HepG2 (cell line): ENCODE results near the gene TKFC. TPM values are rescaled to one million over a fixed set of nuclear protein-coding genes. Genes with fewer than 3 reads are reported as not detected.

Experiments
- ATAC-seq: fragments of 200-7000 bp; cut with Tn5 transposase; 3 replicates; pipeline ENCODE4 v1.9.1; 2020; ENCODE audit warnings: mild to moderate bottlenecking, moderate library complexity
- BruUV-seq: library from RNA; stranded (reverse); fragments of 400-500 nt; replicated peaks from 2 replicates; lab custom pipeline; 2021; lab: Mats Ljungman, UMichigan
- CTCF ChIA-PET: fragments of 300-600 bp; formaldehyde crosslinking; extraction: SDS; loops from one replicate; lab custom pipeline; 2021; ENCODE audit warnings: low total read pairs, inconsistent platforms, low intra/inter-chr PET ratio; lab: Yijun Ruan, JAX
- POLR2A ChIA-PET: fragments of 350-600 bp; sonication (Branson Sonifier 250); formaldehyde crosslinking; loops from one replicate; lab custom pipeline; 2020; ENCODE audit warnings: antibody characterized with exemption, inconsistent platforms; lab: Yijun Ruan, JAX
- DNase-seq: peaks from one replicate; pipeline ENCODE4 v3.0.0-alpha.2; 2015; ENCODE audit warnings: low spot score
- FAIRE-seq: peaks from 3 replicates; lab custom pipeline; 2011; peaks lifted over from hg19 to GRCh38; lab: Jason Lieb, UNC
- H2AFZ ChIP-seq: one replicate; pipeline ENCODE4 v1.6.1; 2011; ENCODE audit warnings: low read length, inconsistent platforms
- H3K27ac ChIP-seq: fragments of 300-600 bp; 3 replicates; pipeline ENCODE4 v1.8.0; 2011; ENCODE audit warnings: mixed run types, mild to moderate bottlenecking, mixed read lengths, low read length, inconsistent platforms; ENCODE audit not compliant: insufficient read depth; ENCODE audit errors: extremely low read length
- H3K27me3 ChIP-seq, 2 experiments: fragments of 200-600 bp in 1 of 2; 2 replicates in 1 of 2; 3 replicates in 1 of 2; pipeline versions ENCODE4 v1.6.0 to v1.8.0; 2011; ENCODE audit warnings: low read length in 2 of 2, mild to moderate bottlenecking in 2 of 2, moderate library complexity in 2 of 2, inconsistent platforms in 1 of 2; ENCODE audit not compliant: insufficient read depth in 2 of 2, control insufficient read depth in 1 of 2
- H3K36me3 ChIP-seq, 2 experiments: fragments of 200-600 bp in 1 of 2; replicated peaks in 1 of 2; 2 replicates in 1 of 2; 3 replicates in 1 of 2; pipeline versions ENCODE4 v1.5.1 to v1.8.0; 2011; ENCODE audit warnings: low read length in 2 of 2, inconsistent platforms in 1 of 2; ENCODE audit not compliant: insufficient read depth in 2 of 2, control insufficient read depth in 1 of 2
- H3K4me1 ChIP-seq: 2 replicates; pipeline ENCODE4 v1.5.1; 2012; ENCODE audit warnings: low read length, inconsistent platforms; ENCODE audit not compliant: insufficient read depth
- H3K4me2 ChIP-seq: 2 replicates; pipeline ENCODE4 v1.6.0; 2011; ENCODE audit warnings: low read depth, low read length, inconsistent platforms
- H3K4me3 ChIP-seq, 3 experiments: fragments of 200-600 bp in 1 of 3; sonication (generic), shearing (Covaris generic) in 1 of 3; replicated peaks in 1 of 3; 2 replicates each; pipeline ENCODE4 v1.5.1; 2011 to 2016; ENCODE audit warnings: low read length in 3 of 3, inconsistent platforms in 2 of 3, low read depth in 2 of 3, mild to moderate bottlenecking in 2 of 3, control low read depth in 1 of 3, mixed read lengths in 1 of 3; ENCODE audit not compliant: insufficient read depth in 1 of 3
- H3K79me2 ChIP-seq: one replicate; pipeline ENCODE4 v1.6.1; 2011; ENCODE audit warnings: low read length, inconsistent platforms; ENCODE audit not compliant: insufficient read depth
- H3K9ac ChIP-seq: 2 replicates; pipeline ENCODE4 v1.6.0; 2011; ENCODE audit warnings: mild to moderate bottlenecking, low read depth, low read length, inconsistent platforms; ENCODE audit not compliant: insufficient read depth
- H3K9me3 ChIP-seq: 2 replicates; pipeline ENCODE4 v1.5.1; 2012; ENCODE audit warnings: mild to moderate bottlenecking, low read length
- H4K20me1 ChIP-seq: 2 replicates; pipeline ENCODE4 v1.6.0; 2011; ENCODE audit warnings: inconsistent platforms, mild to moderate bottlenecking, low read length, moderate library complexity; ENCODE audit not compliant: insufficient read depth
- ELK4 ChIP-seq: sonication (generic); formaldehyde crosslinking; IDR thresholded peaks from 2 replicates; pipeline ENCODE4 v1.9.0; 2021; ENCODE audit warnings: missing genetic modification reagents, borderline replicate concordance
- IRF9 ChIP-seq: sonication (generic); formaldehyde crosslinking; IDR thresholded peaks from 2 replicates; pipeline ENCODE4 v1.8.0; 2022; ENCODE audit warnings: missing genetic modification reagents, mild to moderate bottlenecking, borderline replicate concordance
- KAT7 ChIP-seq: IDR thresholded peaks from 2 replicates; pipeline ENCODE4 v1.6.1; 2018; ENCODE audit warnings: borderline replicate concordance, missing compliant biosample characterization
- MAFF ChIP-seq: IDR thresholded peaks from 2 replicates; pipeline ENCODE4 v1.6.1; 2011; ENCODE audit warnings: low read depth, low read length, improper control_type of control experiment
- MAFK ChIP-seq, 2 experiments: IDR thresholded peaks in 1 of 2; conservative IDR thresholded peaks in 1 of 2; 2 replicates each; pipeline ENCODE4 v1.6.1; 2011; ENCODE audit warnings: improper control_type of control experiment in 2 of 2, low read length in 2 of 2
- PAWR ChIP-seq: sonication (generic); formaldehyde crosslinking; IDR thresholded peaks from 2 replicates; pipeline ENCODE4 v1.4.0; 2020; ENCODE audit warnings: missing genetic modification reagents, mild to moderate bottlenecking, borderline replicate concordance
- RARG ChIP-seq: sonication (generic); formaldehyde crosslinking; IDR thresholded peaks from 2 replicates; pipeline ENCODE4 v1.4.0; 2020; ENCODE audit warnings: low read depth, mild to moderate bottlenecking, missing genetic modification reagents
- SYNCRIP ChIP-seq: fragments of 200-400 bp; formaldehyde crosslinking; IDR thresholded peaks from 2 replicates; pipeline ENCODE4 v1.6.1; 2018; ENCODE audit warnings: mild to moderate bottlenecking, low read depth, low read length; ENCODE audit not compliant: insufficient read depth
- ZNF3 ChIP-seq: IDR thresholded peaks from 2 replicates; pipeline ENCODE4 v1.7.0; 2017; ENCODE audit warnings: inconsistent platforms
- ZZZ3 ChIP-seq: sonication (generic); formaldehyde crosslinking; IDR thresholded peaks from 2 replicates; pipeline ENCODE4 v1.4.0; 2020; ENCODE audit warnings: missing genetic modification reagents, mild to moderate bottlenecking, borderline replicate concordance
- WGBS: methylation state at CpG from one replicate; pipeline ENCODE4 v1.1.6; 2017; ENCODE audit warnings: low lambda C conversion rate; 5-methylcytosine and 5-hydroxymethylcytosine counted together
- in situ Hi-C: cut with HindIII; loops from 2 replicates; pipeline ENCODE4 v1.10.0; 2017; ENCODE audit warnings: low pct_unique_long_range_greater_than_20kb; ENCODE audit not compliant: extremely low pct_ligation_motif_present
- intact Hi-C: fragments of 100-400 bp; cut with micrococcal nuclease; formaldehyde crosslinking; loops from one replicate; pipeline ENCODE4 v1.10.0; 2022; ENCODE audit not compliant: unreplicated experiment
- polyA plus RNA-seq, 8 experiments: library from polyadenylated mRNA; depleted of rRNA in 3 of 8; stranded (reverse) in 7 of 8; unstranded in 1 of 8; fragments of >200 nt; fragmentation: Illumina TruSeq in 4 of 8; extraction: Trizol in 4 of 8; gene quantifications; 2 replicates each; pipeline versions ENCODE4 v1.2.1 to v1.2.3, GENCODE V29; 2011 to 2016; ENCODE audit warnings: low read depth in 4 of 8, missing spikeins in 1 of 8, mixed read lengths in 1 of 8; ENCODE audit not compliant: insufficient read depth in 1 of 8
- total RNA-seq, 5 experiments: library from RNA; depleted of rRNA; stranded (reverse); fragments of >200 nt; fragmentation: Illumina TruSeq; extraction: Trizol; gene quantifications; 2 replicates each; pipeline ENCODE4 v1.2.3, GENCODE V29; 2016; ENCODE audit warnings: low read depth in 1 of 5
- TF ChIP-seq, protein P1 (sequence below): sonication (generic); formaldehyde crosslinking; IDR thresholded peaks from 2 replicates; pipeline ENCODE4 v1.8.0; 2022; ENCODE audit warnings: missing genetic modification reagents, low read depth, mild to moderate bottlenecking, borderline replicate concordance

The TKFC gene
- total and polyA plus RNA-seq, 2 of the 13 experiments (the other 11 are each of a cell fraction or from before 2014, with no cell fraction given), result 147 to 197 TPM

DNA sequence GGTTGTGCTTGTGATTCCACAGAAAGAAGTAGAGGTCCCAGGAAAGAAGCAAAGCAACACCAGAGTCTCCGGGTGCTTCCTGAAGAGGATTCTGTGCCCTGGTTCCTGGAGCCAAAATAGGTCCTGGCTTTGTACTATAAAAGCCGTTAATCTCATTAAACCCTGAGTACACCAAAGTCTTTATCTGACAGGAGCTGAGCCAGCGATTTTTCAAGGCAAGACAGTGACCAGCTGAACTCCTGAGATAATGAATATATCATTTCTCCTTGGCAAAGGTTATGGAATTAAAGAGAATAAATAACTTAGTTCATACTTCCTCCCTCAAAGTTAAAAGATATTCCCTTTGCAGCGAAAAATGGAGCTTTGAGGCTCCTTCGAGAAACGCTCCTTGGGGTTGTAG, 34.4 kb downstream of the TKFC start:
- ChIA-PET CTCF (no interaction called here), POLR2A (no interaction called here)
- Histone ChIP-seq H3K9ac (no peak overlapping the region), H3K9me3 (no peaks in the 10 kb centered on the region), H3K36me3 (peaks cover 9 to 44% of the 10 kb centered on the region in 2 experiments), H3K79me2 (peaks cover 15% of the 10 kb centered on the region), H2AFZ (no peak overlapping the region), H3K27me3 (no peaks in the 10 kb centered on the region; a peak in 1 of 5 replicates), H3K4me3 (no peak overlapping the region), H3K4me2 (no peak overlapping the region), H3K4me1 (peaks cover 36% of the 10 kb centered on the region), H3K27ac (no peak overlapping the region), H4K20me1 (no peaks in the 10 kb centered on the region)
- intact Hi-C loops (no loop called here), in situ Hi-C loops (no loop called here)
- no peak for DNase-seq
- FAIRE-seq, result no peak
- BruUV-seq, result TSS peak; percentile 6
- TF ChIP-seq RARG (CRISPR knock-in tag) (no peak), PAWR (CRISPR knock-in tag) (no peak), ZZZ3 (CRISPR knock-in tag) (no peak), IRF9 (CRISPR knock-in tag) (no peak), SYNCRIP (no peak), ZNF3 (CRISPR knock-in tag) (no peak), MAFK (conservative IDR thresholded peaks at IDR 0.05 in 1 of 2, IDR thresholded peaks at IDR 0.05 in 1 of 2; ENCODE audit: low read length in 2 of 2) (peak; percentile 38 to 45; a peak in 3 of 4 replicates), MAFF (peak; percentile 43), KAT7 (CRISPR knock-in tag) (no peak), ELK4 (no peak)
- TF ChIP-seq, protein P1, sequence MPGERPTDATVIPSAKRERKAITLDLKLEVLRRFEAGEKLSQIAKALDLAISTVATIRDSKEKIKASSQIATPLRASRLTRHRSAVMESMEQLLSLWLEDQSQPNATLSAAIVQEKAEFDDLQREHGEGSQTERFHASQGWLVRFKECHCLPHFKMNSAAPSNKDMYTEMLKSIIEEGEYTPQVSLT (CRISPR knock-in tag), result no peak
- ATAC-seq, result no peak
- WGBS, result 97% methylated on average over 6 of the region's 6 CpGs
